ENCODE results near the gene MARCHF9. TPM values are rescaled to one million over a fixed set of nuclear protein-coding genes. Genes with fewer than 3 reads are reported as not detected.

MARCHF9 gene
- total RNA-seq, 1 donor from 2014 or later = 21.2 TPM

DNA sequence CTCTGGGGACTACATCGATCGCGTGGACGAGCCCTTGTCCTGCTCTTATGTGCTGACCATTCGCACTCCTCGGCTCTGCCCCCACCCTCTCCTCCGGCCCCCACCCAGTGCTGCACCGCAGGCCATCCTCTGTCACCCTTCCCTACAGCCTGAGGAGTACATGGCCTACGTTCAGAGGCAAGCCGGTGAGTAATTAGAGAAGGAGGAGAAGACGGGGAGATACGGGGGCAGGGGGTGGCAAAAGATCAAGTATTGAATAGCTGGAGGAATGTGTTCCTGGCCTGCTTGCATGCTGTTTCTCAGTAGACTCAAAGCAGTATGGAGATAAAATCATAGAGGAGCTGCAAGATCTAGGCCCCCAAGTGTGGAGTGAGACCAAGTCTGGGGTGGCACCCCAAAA, 39.1 kb upstream of the MARCHF9 start:
- Histone ChIP-seq H3K4me3 (no peak overlapping the region), H3K4me1 (no peaks in the 10 kb centered on the region), H3K9me3 (no peaks in the 10 kb centered on the region), H3K27ac (no peak overlapping the region), H3K27me3 (no peaks in the 10 kb centered on the region), H3K36me3 (peaks cover 89% of the 10 kb centered on the region)
- DNase-seq (no peak), ATAC-seq (peak; percentile 19)
- intact Hi-C loops (cut with DNase I) = no loop called here
- TF ChIP-seq, protein P1, sequence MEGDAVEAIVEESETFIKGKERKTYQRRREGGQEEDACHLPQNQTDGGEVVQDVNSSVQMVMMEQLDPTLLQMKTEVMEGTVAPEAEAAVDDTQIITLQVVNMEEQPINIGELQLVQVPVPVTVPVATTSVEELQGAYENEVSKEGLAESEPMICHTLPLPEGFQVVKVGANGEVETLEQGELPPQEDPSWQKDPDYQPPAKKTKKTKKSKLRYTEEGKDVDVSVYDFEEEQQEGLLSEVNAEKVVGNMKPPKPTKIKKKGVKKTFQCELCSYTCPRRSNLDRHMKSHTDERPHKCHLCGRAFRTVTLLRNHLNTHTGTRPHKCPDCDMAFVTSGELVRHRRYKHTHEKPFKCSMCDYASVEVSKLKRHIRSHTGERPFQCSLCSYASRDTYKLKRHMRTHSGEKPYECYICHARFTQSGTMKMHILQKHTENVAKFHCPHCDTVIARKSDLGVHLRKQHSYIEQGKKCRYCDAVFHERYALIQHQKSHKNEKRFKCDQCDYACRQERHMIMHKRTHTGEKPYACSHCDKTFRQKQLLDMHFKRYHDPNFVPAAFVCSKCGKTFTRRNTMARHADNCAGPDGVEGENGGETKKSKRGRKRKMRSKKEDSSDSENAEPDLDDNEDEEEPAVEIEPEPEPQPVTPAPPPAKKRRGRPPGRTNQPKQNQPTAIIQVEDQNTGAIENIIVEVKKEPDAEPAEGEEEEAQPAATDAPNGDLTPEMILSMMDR (IDR thresholded peaks at IDR 0.05) = no peak

DNA sequence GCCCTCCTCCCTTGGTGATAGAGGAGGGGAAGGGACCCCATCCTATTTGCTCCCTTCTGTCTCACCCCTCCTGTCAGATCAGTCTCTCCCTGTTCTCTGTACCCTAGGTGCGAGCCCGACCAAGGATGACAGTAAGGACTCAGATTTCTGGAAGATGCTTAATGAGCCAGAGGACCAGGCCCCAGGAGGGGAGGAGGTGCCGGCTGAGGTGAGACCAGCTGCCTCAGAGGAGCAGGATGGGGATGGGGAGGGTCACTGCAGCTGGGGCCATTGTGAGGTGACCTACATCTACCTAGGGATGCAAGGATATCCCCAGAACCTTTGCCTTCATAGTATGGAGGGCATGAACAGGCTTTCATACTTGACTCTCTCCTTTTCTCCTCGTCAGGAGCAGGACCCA, 38.6 kb upstream of the MARCHF9 start:
- no peaks in the 10 kb centered on the region for H3K9me3 ChIP-seq
- TF ChIP-seq, protein P1 (IDR thresholded peaks at IDR 0.05) = no peak
- H3K4me3 ChIP-seq = no peak overlapping the region
- no peaks in the 10 kb centered on the region for H3K27me3 ChIP-seq
- no peak overlapping the region for H3K27ac ChIP-seq
- ATAC-seq (no peak), DNase-seq (no peak)
- no peaks in the 10 kb centered on the region for H3K4me1 ChIP-seq
- H3K36me3 ChIP-seq = peaks cover 89% of the 10 kb centered on the region
- intact Hi-C loops (cut with DNase I) = no loop called here

GRCh38 chr12:57717131-57717530, 37.8 kb upstream of the MARCHF9 start:
- H3K36me3 ChIP-seq = peaks cover 81% of the 10 kb centered on the region
- intact Hi-C loops (cut with DNase I) = no loop called here
- H3K27ac ChIP-seq = no peak overlapping the region
- no peaks in the 10 kb centered on the region for H3K27me3 ChIP-seq
- no peaks in the 10 kb centered on the region for H3K4me1 ChIP-seq
- no peak for DNase-seq
- H3K9me3 ChIP-seq = no peaks in the 10 kb centered on the region
- TF ChIP-seq, protein P1 (IDR thresholded peaks at IDR 0.05) = no peak
- H3K4me3 ChIP-seq = no peak overlapping the region
- no peak for ATAC-seq

GRCh38 chr12:57717846-57718640, 36.9 kb upstream of the MARCHF9 start:
- TF ChIP-seq, protein P1 (IDR thresholded peaks at IDR 0.05) = no peak
- intact Hi-C loops (cut with DNase I) = no loop called here
- H3K27ac ChIP-seq = no peak overlapping the region
- no peak for ATAC-seq
- DNase-seq = no peak
- no peaks in the 10 kb centered on the region for H3K4me1 ChIP-seq
- H3K36me3 ChIP-seq = peaks cover 76% of the 10 kb centered on the region
- no peak overlapping the region for H3K4me3 ChIP-seq
- no peaks in the 10 kb centered on the region for H3K9me3 ChIP-seq
- no peaks in the 10 kb centered on the region for H3K27me3 ChIP-seq

GRCh38 chr12:57718641-57719528, 36.0 kb upstream of the MARCHF9 start:
- TF ChIP-seq, protein P1 (IDR thresholded peaks at IDR 0.05) = no peak
- no peak for DNase-seq
- Histone ChIP-seq H3K27ac (no peak overlapping the region), H3K36me3 (peaks cover 74% of the 10 kb centered on the region), H3K9me3 (no peaks in the 10 kb centered on the region), H3K4me1 (no peaks in the 10 kb centered on the region), H3K4me3 (no peak overlapping the region), H3K27me3 (no peaks in the 10 kb centered on the region)
- ATAC-seq = no peak
- intact Hi-C loops (cut with DNase I) = no loop called here

Data from upper lobe of right lung (tissue), 1 donor.